ENCODE measurements around the gene PKD2L1.

PKD2L1 gene

GRCh38 chr10:100340948-100341847 is 11.2 kb upstream of the PKD2L1 start:
- no peak for DNase-seq (ENCODE audit: low read depth)
- TF ChIP-seq CTCF (conservative IDR thresholded peaks at IDR 0.05; ENCODE audit: low read depth, low read length): no peak
- no peak overlapping the region for H3K4me3 ChIP-seq (ENCODE audit: low read length)

- no peak for DNase-seq (ENCODE audit: low read depth)
- no peak for TF ChIP-seq CTCF (conservative IDR thresholded peaks at IDR 0.05; ENCODE audit: low read depth, low read length)
- H3K4me3 ChIP-seq (ENCODE audit: low read length): no peak overlapping the region
These were observed 9.2 kb upstream of the PKD2L1 start for GRCh38 chr10:100339236-100339635.

- TF ChIP-seq CTCF (conservative IDR thresholded peaks at IDR 0.05; ENCODE audit: low read depth, low read length): peak; percentile 94
- no peak overlapping the region for H3K4me3 ChIP-seq (ENCODE audit: low read length)
- DNase-seq (ENCODE audit: low read depth): no peak
These were observed 8.5 kb upstream of the PKD2L1 start for GRCh38 chr10:100338434-100339036.

- DNase-seq (ENCODE audit: low read depth): no peak
- no peak for TF ChIP-seq CTCF (conservative IDR thresholded peaks at IDR 0.05; ENCODE audit: low read depth, low read length)
- H3K4me3 ChIP-seq (ENCODE audit: low read length): no peak overlapping the region
These were observed 4.7 kb upstream of the PKD2L1 start for GRCh38 chr10:100334762-100335161.

- H3K4me3 ChIP-seq (ENCODE audit: low read length): no peak overlapping the region
- TF ChIP-seq CTCF (conservative IDR thresholded peaks at IDR 0.05; ENCODE audit: low read depth, low read length): no peak
- DNase-seq (ENCODE audit: low read depth): no peak
These were observed 3.8 kb upstream of the PKD2L1 start for GRCh38 chr10:100333661-100334440.

- DNase-seq (ENCODE audit: low read depth): no peak
- H3K4me3 ChIP-seq (ENCODE audit: low read length): no peak overlapping the region
- no peak for TF ChIP-seq CTCF (conservative IDR thresholded peaks at IDR 0.05; ENCODE audit: low read depth, low read length)
These were observed 3.1 kb upstream of the PKD2L1 start for GRCh38 chr10:100333106-100333505.
